Measurements from ENCODE around the gene CDK17. TPM values are rescaled to one million over a fixed set of nuclear protein-coding genes. Genes with fewer than 3 reads are reported as not detected.
"Not testable (repeated sequence)": the region's sequence is repeated elsewhere in the genome, so short reads cannot be mapped to it uniquely, and the experiment has no call there.

Gene CDK17
- total RNA-seq, 2 donors from 2014 or later: 34.7 to 79.5 TPM

GRCh38 chr12:96424601-96425000 is 24.4 kb upstream of the CDK17 start:
- Histone ChIP-seq H3K36me3 (no peaks in the 10 kb centered on the region), H3K4me1 (replicated peaks) (no peaks in the 10 kb centered on the region), H3K4me3 (no peak overlapping the region), H3K9me3 (no peaks in the 10 kb centered on the region), H3K27me3 (replicated peaks; ENCODE audit: insufficient read depth) (no peaks in the 10 kb centered on the region), H3K27ac (no peak overlapping the region)
- no peak for DNase-seq (ENCODE audit: low spot score)
- TF ChIP-seq POLR2AphosphoS5 (IDR thresholded peaks at IDR 0.05) (no peak), CTCF (IDR thresholded peaks at IDR 0.05) (no peak), POLR2A (IDR thresholded peaks at IDR 0.05) (no peak)
- WGBS: 88% methylated on average over 3 of the region's 3 CpGs
- intact Hi-C loops (cut with DNase I): no loop called here

GRCh38 chr12:96422192-96422591 is 22.0 kb upstream of the CDK17 start:
- H3K4me1 ChIP-seq (replicated peaks): no peaks in the 10 kb centered on the region
- H3K4me3 ChIP-seq: no peak overlapping the region
- TF ChIP-seq CTCF (IDR thresholded peaks at IDR 0.05) (no peak), POLR2AphosphoS5 (IDR thresholded peaks at IDR 0.05) (no peak), POLR2A (IDR thresholded peaks at IDR 0.05) (no peak)
- intact Hi-C loops (cut with DNase I): no loop called here
- 46% methylated on average over 2 of the region's 2 CpGs for WGBS
- H3K27me3 ChIP-seq (replicated peaks; ENCODE audit: insufficient read depth): no peaks in the 10 kb centered on the region
- no peak for DNase-seq (ENCODE audit: low spot score)
- H3K9me3 ChIP-seq: no peaks in the 10 kb centered on the region
- no peaks in the 10 kb centered on the region for H3K36me3 ChIP-seq
- no peak overlapping the region for H3K27ac ChIP-seq

GRCh38 chr12:96421014-96421413 is 20.8 kb upstream of the CDK17 start:
- DNase-seq (ENCODE audit: low spot score): no peak
- Histone ChIP-seq H3K27ac (no peak overlapping the region), H3K36me3 (no peaks in the 10 kb centered on the region), H3K4me1 (replicated peaks) (no peaks in the 10 kb centered on the region), H3K27me3 (replicated peaks; ENCODE audit: insufficient read depth) (no peaks in the 10 kb centered on the region), H3K9me3 (no peaks in the 10 kb centered on the region), H3K4me3 (no peak overlapping the region)
- intact Hi-C loops (cut with DNase I): no loop called here
- WGBS: 70% methylated on average over 6 of the region's 6 CpGs
- TF ChIP-seq POLR2A (IDR thresholded peaks at IDR 0.05) (no peak), CTCF (IDR thresholded peaks at IDR 0.05) (no peak), POLR2AphosphoS5 (IDR thresholded peaks at IDR 0.05) (no peak)

GRCh38 chr12:96420277-96420835 is 20.1 kb upstream of the CDK17 start:
- 74% methylated on average over 7 of the region's 7 CpGs for WGBS
- intact Hi-C loops (cut with DNase I): no loop called here
- Histone ChIP-seq H3K9me3 (no peaks in the 10 kb centered on the region), H3K4me1 (replicated peaks) (no peaks in the 10 kb centered on the region), H3K27ac (no peak overlapping the region), H3K27me3 (replicated peaks; ENCODE audit: insufficient read depth) (no peaks in the 10 kb centered on the region), H3K4me3 (no peak overlapping the region), H3K36me3 (no peaks in the 10 kb centered on the region)
- DNase-seq (ENCODE audit: low spot score): no peak
- TF ChIP-seq POLR2AphosphoS5 (IDR thresholded peaks at IDR 0.05): no peak
- no peak for TF ChIP-seq CTCF (IDR thresholded peaks at IDR 0.05)
- TF ChIP-seq POLR2A (IDR thresholded peaks at IDR 0.05): no peak

- H3K36me3 ChIP-seq: no peaks in the 10 kb centered on the region
- no peak for DNase-seq (ENCODE audit: low spot score)
- no peaks in the 10 kb centered on the region for H3K9me3 ChIP-seq
- intact Hi-C loops (cut with DNase I): no loop called here
- H3K4me1 ChIP-seq (replicated peaks): no peaks in the 10 kb centered on the region
- H3K27ac ChIP-seq: no peak overlapping the region
- H3K4me3 ChIP-seq: no peak overlapping the region
- no peak for TF ChIP-seq CTCF (IDR thresholded peaks at IDR 0.05)
- TF ChIP-seq POLR2A (IDR thresholded peaks at IDR 0.05): no peak
- no peak for TF ChIP-seq POLR2AphosphoS5 (IDR thresholded peaks at IDR 0.05)
- WGBS: 93% methylated on average over 5 of the region's 5 CpGs
- no peaks in the 10 kb centered on the region for H3K27me3 ChIP-seq (replicated peaks; ENCODE audit: insufficient read depth)
Observed at GRCh38 chr12:96419576-96420276, 19.5 kb upstream of the CDK17 start.

- H3K9me3 ChIP-seq; DNase-seq (ENCODE audit: low spot score); H3K4me1 ChIP-seq (replicated peaks); H3K36me3 ChIP-seq; H3K27me3 ChIP-seq (replicated peaks; ENCODE audit: insufficient read depth); intact Hi-C loops (cut with DNase I); H3K27ac ChIP-seq; H3K4me3 ChIP-seq: not testable (repeated sequence)
- WGBS: 97% methylated on average over 2 of the region's 2 CpGs
Observed at GRCh38 chr12:96417688-96418087, 17.4 kb upstream of the CDK17 start.

Data from prostate gland (tissue), 2 donors.